HEK293 (cell line): ENCODE results near the gene IRAK4.

Experiments
- CTCF ChIA-PET: fragments of 350-600 bp; formaldehyde crosslinking; extraction: SDS; loops from one replicate; lab custom pipeline; 2021; ENCODE audit warnings: antibody characterized with exemption; lab: Yijun Ruan, JAX
- POLR2A ChIA-PET: fragments of 300-600 bp; formaldehyde crosslinking; extraction: SDS; loops from one replicate; lab custom pipeline; 2020; ENCODE audit warnings: antibody characterized with exemption, inconsistent platforms; lab: Yijun Ruan, JAX
- H3K27ac ChIP-seq: fragments of 200-500 bp; sonication (Bioruptor generic); 2 replicates; pipeline ENCODE4 v1.5.1; 2014; ENCODE audit warnings: low read depth, low read length, control low read depth, inconsistent platforms; ENCODE audit errors: extremely low read depth
- H3K36me3 ChIP-seq, 2 experiments: fragments of 200-500 bp in 1 of 2; sonication (Bioruptor generic) in 1 of 2; 1 replicate in 1 of 2; 2 replicates in 1 of 2; pipeline ENCODE4 v1.5.1; 2014 to 2017; ENCODE audit warnings: inconsistent platforms in 2 of 2, low read length in 2 of 2; ENCODE audit not compliant: control insufficient read depth in 2 of 2, insufficient read depth in 1 of 2
- H3K4me1 ChIP-seq: fragments of 200-500 bp; sonication (Bioruptor generic); 2 replicates; pipeline ENCODE4 v1.5.1; 2014; ENCODE audit warnings: mild to moderate bottlenecking, low read length, inconsistent platforms; ENCODE audit not compliant: control insufficient read depth, insufficient read depth
- H3K4me3 ChIP-seq: 2 replicates; pipeline ENCODE4 v1.5.1; 2011; ENCODE audit warnings: low read depth, mild to moderate bottlenecking, control low read depth, low read length, moderate library complexity
- H3K9me3 ChIP-seq: fragments of 200-500 bp; sonication (Bioruptor generic); 2 replicates; pipeline ENCODE4 v1.5.1; 2014; ENCODE audit warnings: low read depth, low read length, inconsistent platforms; ENCODE audit not compliant: control insufficient read depth, insufficient read depth
- ATF2 ChIP-seq: fragments of 450-650 bp; formaldehyde crosslinking; IDR thresholded peaks from 2 replicates; pipeline ENCODE4 v1.5.1; 2016; ENCODE audit warnings: missing biosample characterization, missing genetic modification characterization, low read depth
- ELK4 ChIP-seq: IDR thresholded peaks from 2 replicates; pipeline ENCODE4 v1.6.1; 2011; ENCODE audit warnings: mild to moderate bottlenecking, low read depth, low read length, borderline replicate concordance
- GLI2 ChIP-seq: fragments of 450-650 bp; formaldehyde crosslinking; IDR thresholded peaks from 2 replicates; pipeline ENCODE4; 2017; ENCODE audit warnings: missing biosample characterization, missing genetic modification characterization, low read depth, borderline replicate concordance
- GLI4 ChIP-seq: fragments of 450-650 bp; formaldehyde crosslinking; IDR thresholded peaks from 2 replicates; pipeline ENCODE4 v1.5.1; 2016; ENCODE audit warnings: missing biosample characterization, missing genetic modification characterization
- KLF1 ChIP-seq: fragments of 450-650 bp; formaldehyde crosslinking; IDR thresholded peaks from 2 replicates; pipeline ENCODE4 v1.5.1; 2016; ENCODE audit warnings: missing biosample characterization, missing genetic modification characterization
- RBAK ChIP-seq: fragments of 450-650 bp; formaldehyde crosslinking; IDR thresholded peaks from 2 replicates; pipeline ENCODE4 v1.5.1; 2016; ENCODE audit warnings: missing biosample characterization, missing genetic modification characterization
- ZFP41 ChIP-seq: fragments of 450-650 bp; formaldehyde crosslinking; IDR thresholded peaks from 2 replicates; pipeline ENCODE4 v1.5.1; 2016; ENCODE audit warnings: missing biosample characterization, missing genetic modification characterization, borderline replicate concordance
- ZNF121 ChIP-seq: fragments of 450-650 bp; formaldehyde crosslinking; IDR thresholded peaks from 2 replicates; pipeline ENCODE4 v1.5.1; 2016; ENCODE audit warnings: missing biosample characterization, missing genetic modification characterization
- ZNF146 ChIP-seq: fragments of 450-650 bp; formaldehyde crosslinking; IDR thresholded peaks from 2 replicates; pipeline ENCODE4 v1.5.1; 2016; ENCODE audit warnings: missing biosample characterization, missing genetic modification characterization
- ZNF148 ChIP-seq: fragments of 450-650 bp; formaldehyde crosslinking; IDR thresholded peaks from 2 replicates; pipeline ENCODE4 v1.5.0; 2017; ENCODE audit warnings: missing biosample characterization, missing genetic modification characterization, borderline replicate concordance
- ZNF155 ChIP-seq: fragments of 450-650 bp; formaldehyde crosslinking; IDR thresholded peaks from 2 replicates; pipeline ENCODE4 v1.5.1; 2016; ENCODE audit warnings: missing biosample characterization, missing genetic modification characterization
- ZNF202 ChIP-seq: fragments of 450-650 bp; formaldehyde crosslinking; IDR thresholded peaks from 2 replicates; pipeline ENCODE4 v1.5.1; 2016; ENCODE audit warnings: missing biosample characterization, missing genetic modification characterization, borderline replicate concordance
- ZNF23 ChIP-seq: fragments of 450-650 bp; formaldehyde crosslinking; IDR thresholded peaks from 2 replicates; pipeline ENCODE4 v1.5.1; 2016; ENCODE audit warnings: missing biosample characterization, missing genetic modification characterization, borderline replicate concordance
- ZNF426 ChIP-seq: fragments of 450-650 bp; formaldehyde crosslinking; IDR thresholded peaks from 2 replicates; pipeline ENCODE4 v1.5.1; 2017; ENCODE audit warnings: missing biosample characterization, missing genetic modification characterization, mild to moderate bottlenecking, inconsistent platforms, moderate library complexity
- ZNF529 ChIP-seq: fragments of 450-650 bp; formaldehyde crosslinking; IDR thresholded peaks from 2 replicates; pipeline ENCODE4 v1.5.1; 2017; ENCODE audit warnings: missing genetic modification characterization, missing biosample characterization; ENCODE audit not compliant: insufficient replicate concordance
- ZNF555 ChIP-seq: fragments of 450-650 bp; formaldehyde crosslinking; conservative IDR thresholded peaks from 2 replicates; pipeline ENCODE4 v1.5.1; 2017; ENCODE audit warnings: missing biosample characterization, mild to moderate bottlenecking, missing genetic modification characterization, inconsistent platforms
- ZNF558 ChIP-seq: fragments of 450-650 bp; formaldehyde crosslinking; IDR thresholded peaks from 2 replicates; pipeline ENCODE4 v1.5.1; 2016; ENCODE audit warnings: missing biosample characterization, missing genetic modification characterization
- ZNF561 ChIP-seq: fragments of 450-650 bp; IDR thresholded peaks from 2 replicates; pipeline ENCODE4 v1.5.1; 2018; ENCODE audit warnings: missing biosample characterization, missing genetic modification characterization, borderline replicate concordance
- ZNF692 ChIP-seq: fragments of 450-650 bp; formaldehyde crosslinking; IDR thresholded peaks from 2 replicates; pipeline ENCODE4 v1.5.1; 2016; ENCODE audit warnings: missing biosample characterization, missing genetic modification characterization
- ZNF785 ChIP-seq: fragments of 450-650 bp; formaldehyde crosslinking; IDR thresholded peaks from 2 replicates; pipeline ENCODE4 v1.5.1; 2016; ENCODE audit warnings: missing biosample characterization, missing genetic modification characterization
- ZNF837 ChIP-seq: fragments of 450-650 bp; formaldehyde crosslinking; IDR thresholded peaks from 2 replicates; pipeline ENCODE4 v1.5.1; 2016; ENCODE audit warnings: missing biosample characterization, missing genetic modification characterization
- ZXDB ChIP-seq: fragments of 450-650 bp; formaldehyde crosslinking; IDR thresholded peaks from 2 replicates; pipeline ENCODE4 v1.5.1; 2016; ENCODE audit warnings: missing biosample characterization, missing genetic modification characterization

Gene IRAK4

GRCh38 chr12:43807386-43807785 is 48.6 kb downstream of the IRAK4 start:
- Histone ChIP-seq H3K4me3 (no peak overlapping the region), H3K4me1 (peaks cover 4% of the 10 kb centered on the region), H3K36me3 (peaks cover 6 to 14% of the 10 kb centered on the region in 2 experiments; a peak in 2 of 3 replicates), H3K9me3 (no peaks in the 10 kb centered on the region), H3K27ac (no peak overlapping the region)
- CTCF ChIA-PET, result interaction anchor here (0.8 to 1.7 kb wide), 3 partner anchors 11 to 76 kb away, joined by 3 to 7 read pairs (median 4); no protein-coding TSS in a partner anchor
- POLR2A ChIA-PET, result interaction anchor here (2.7 kb wide), 1 partner anchor 27 kb away, joined by 19 read pairs; the partner anchor contains the start of gene TMEM117
- TF ChIP-seq ZFP41 (tag by site-specific recombination) (no peak), ZNF155 (no peak), ZNF692 (tag by site-specific recombination) (no peak), RBAK (tag by site-specific recombination) (no peak), KLF1 (tag by site-specific recombination) (no peak), ZNF561 (tag by site-specific recombination) (no peak), ZNF23 (tag by site-specific recombination) (no peak), ZXDB (tag by site-specific recombination) (no peak), ZNF555 (tag by site-specific recombination) (no peak), GLI4 (no peak), ZNF837 (no peak)

GRCh38 chr12:43812057-43812456 is 53.3 kb downstream of the IRAK4 start:
- no peaks in the 10 kb centered on the region for H3K36me3 ChIP-seq
- no peak overlapping the region for H3K27ac ChIP-seq
- TF ChIP-seq ATF2 (tag by site-specific recombination) (0 out of 2 replicates have a peak, but pooled peaks have one; percentile 26), ZNF202 (tag by site-specific recombination) (no peak)
- POLR2A ChIA-PET, result no interaction called here
- peaks cover 2% of the 10 kb centered on the region; the same call in 1 of the 2 replicates for H3K4me1 ChIP-seq
- CTCF ChIA-PET, result no interaction called here
- H3K9me3 ChIP-seq, result no peaks in the 10 kb centered on the region
- H3K4me3 ChIP-seq, result no peak overlapping the region

- POLR2A ChIA-PET, result no interaction called here
- CTCF ChIA-PET, result no interaction called here
- H3K27ac ChIP-seq, result no peak overlapping the region
- H3K36me3 ChIP-seq, result no peaks in the 10 kb centered on the region
- H3K4me3 ChIP-seq, result no peak overlapping the region
- no peaks in the 10 kb centered on the region for H3K9me3 ChIP-seq
- H3K4me1 ChIP-seq, result no peaks in the 10 kb centered on the region
- no peak for TF ChIP-seq ELK4
- no peak for TF ChIP-seq ZNF426 (tag by site-specific recombination)
- no peak for TF ChIP-seq ZNF785 (tag by site-specific recombination)
- no peak for TF ChIP-seq ATF2 (tag by site-specific recombination)
- no peak for TF ChIP-seq ZNF558 (tag by site-specific recombination)
- no peak for TF ChIP-seq ZNF529 (tag by site-specific recombination)
- no peak for TF ChIP-seq ZNF121
- TF ChIP-seq GLI2 (tag by site-specific recombination), result no peak
- TF ChIP-seq ZNF146 (tag by site-specific recombination), result no peak
- TF ChIP-seq ZNF148 (tag by site-specific recombination), result no peak
Observed at GRCh38 chr12:43812926-43813325, 54.2 kb downstream of the IRAK4 start.
